ENCODE results near the gene STX18. TPM values are rescaled to one million over a fixed set of nuclear protein-coding genes. Genes with fewer than 3 reads are reported as not detected.
"Not testable (repeated sequence)": the region's sequence is repeated elsewhere in the genome, so short reads cannot be mapped to it uniquely, and the experiment has no call there.

Gene STX18
- total RNA-seq, 2 experiments from 2014 or later, result 19.5 to 20.0 TPM

- no peak for DNase-seq
- no peak for ATAC-seq
- ChIA-PET POLR2A (interaction anchor here (1.0 to 2.6 kb wide), 2 partner anchors 12 to 23 kb away, joined by 3 to 12 read pairs; partner anchors contain the start of gene STX18), CTCF (interaction anchor here (1.0 to 2.2 kb wide), 6 partner anchors 11 to 24 kb away, joined by 3 to 9 read pairs (median 6); no protein-coding TSS in a partner anchor)
- H3K4me1 Mint-ChIP-seq (ENCODE audit: low read depth), result peaks cover 42% of the 10 kb centered on the region
- H3K4me3 Mint-ChIP-seq, result no peak overlapping the region
- H3K27ac Mint-ChIP-seq, result no peak overlapping the region
- no peaks in the 10 kb centered on the region for H3K27me3 Mint-ChIP-seq
- intact Hi-C loops (cut with micrococcal nuclease), result no loop called here
- no peak for TF ChIP-seq CTCF (IDR thresholded peaks at IDR 0.05)
- no peaks in the 10 kb centered on the region for H3K9me3 Mint-ChIP-seq
- no peaks in the 10 kb centered on the region for H3K36me3 Mint-ChIP-seq (ENCODE audit: low read depth)
Observed at GRCh38 chr4:4518747-4519146, 23.1 kb downstream of the STX18 start.

GRCh38 chr4:4514786-4515185, 27.1 kb downstream of the STX18 start:
- Mint-ChIP-seq H3K27ac (no peak overlapping the region), H3K4me3 (no peak overlapping the region), H3K4me1 (ENCODE audit: low read depth) (peaks cover 28% of the 10 kb centered on the region), H3K36me3 (ENCODE audit: low read depth) (peaks cover 7% of the 10 kb centered on the region), H3K27me3 (no peaks in the 10 kb centered on the region), H3K9me3 (no peaks in the 10 kb centered on the region)
- CTCF ChIA-PET, result no interaction called here
- intact Hi-C loops (cut with micrococcal nuclease), result no loop called here
- POLR2A ChIA-PET, result no interaction called here
- ATAC-seq (no peak), DNase-seq (no peak)
- TF ChIP-seq CTCF (IDR thresholded peaks at IDR 0.05), result no peak

GRCh38 chr4:4512282-4512681, 29.6 kb downstream of the STX18 start:
- DNase-seq, result no peak
- peaks cover 19% of the 10 kb centered on the region for H3K4me1 Mint-ChIP-seq (ENCODE audit: low read depth)
- intact Hi-C loops (cut with micrococcal nuclease), result no loop called here
- no peaks in the 10 kb centered on the region for H3K27me3 Mint-ChIP-seq
- no peak overlapping the region for H3K4me3 Mint-ChIP-seq
- CTCF ChIA-PET, result interaction anchor here (0.8 to 2.0 kb wide), 3 partner anchors 12 to 24 kb away, joined by 6 to 7 read pairs (median 6); no protein-coding TSS in a partner anchor
- H3K9me3 Mint-ChIP-seq, result no peaks in the 10 kb centered on the region
- POLR2A ChIA-PET, result interaction anchor here (0.7 kb wide), 2 partner anchors 11 to 36 kb away, joined by 3 read pairs; no protein-coding TSS in a partner anchor
- TF ChIP-seq CTCF (IDR thresholded peaks at IDR 0.05), result no peak
- no peak for ATAC-seq
- H3K27ac Mint-ChIP-seq, result no peak overlapping the region
- H3K36me3 Mint-ChIP-seq (ENCODE audit: low read depth), result peaks cover 10% of the 10 kb centered on the region

GRCh38 chr4:4510641-4511040, 31.2 kb downstream of the STX18 start:
- peaks cover 11% of the 10 kb centered on the region for H3K4me1 Mint-ChIP-seq (ENCODE audit: low read depth)
- H3K27ac Mint-ChIP-seq; H3K27me3 Mint-ChIP-seq; H3K9me3 Mint-ChIP-seq; intact Hi-C loops (cut with micrococcal nuclease); DNase-seq; H3K4me3 Mint-ChIP-seq; ATAC-seq: not testable (repeated sequence)
- ChIA-PET CTCF (interaction anchor here (1.5 kb wide), 1 partner anchor 14 kb away, joined by 6 read pairs; no protein-coding TSS in a partner anchor), POLR2A (interaction anchor here (1.2 kb wide), 1 partner anchor 32 kb away, joined by 6 read pairs; no protein-coding TSS in a partner anchor)
- H3K36me3 Mint-ChIP-seq (ENCODE audit: low read depth), result peaks cover 10% of the 10 kb centered on the region

GRCh38 chr4:4509521-4509920, 32.3 kb downstream of the STX18 start:
- H3K36me3 Mint-ChIP-seq (ENCODE audit: low read depth), result peaks cover 10% of the 10 kb centered on the region
- no peak overlapping the region for H3K4me3 Mint-ChIP-seq
- no peak for TF ChIP-seq CTCF (IDR thresholded peaks at IDR 0.05)
- ChIA-PET POLR2A (no interaction called here), CTCF (no interaction called here)
- intact Hi-C loops (cut with micrococcal nuclease), result no loop called here
- DNase-seq (no peak), ATAC-seq (no peak)
- H3K27me3 Mint-ChIP-seq, result no peaks in the 10 kb centered on the region
- H3K4me1 Mint-ChIP-seq (ENCODE audit: low read depth), result peaks cover 7% of the 10 kb centered on the region
- no peaks in the 10 kb centered on the region for H3K9me3 Mint-ChIP-seq
- H3K27ac Mint-ChIP-seq, result no peak overlapping the region

Data from activated CD8-positive, alpha-beta T cell treated with anti-CD3 and anti-CD28 coated beads for 36 hours (primary cell).